PC-3 (cell line): ENCODE measurements around the gene PCDHB11. TPM values are rescaled to one million over a fixed set of nuclear protein-coding genes. Genes with fewer than 3 reads are reported as not detected.

Experiments used
- ATAC-seq: fragments of 200-7000 bp; cut with Tn5 transposase; 2 replicates; pipeline ENCODE4 v1.9.1; 2020; ENCODE audit warnings: mild to moderate bottlenecking, moderate library complexity
- BruUV-seq: library from RNA; stranded (reverse); fragments of 400-500 nt; replicated peaks from 2 replicates; lab custom pipeline; 2021; lab: Mats Ljungman, UMichigan
- CTCF ChIA-PET: fragments of 300-600 bp; sonication (Branson Sonifier 250); formaldehyde crosslinking; loops from one replicate; lab custom pipeline; 2022; ENCODE audit warnings: antibody characterized with exemption; lab: Charles Lee
- POLR2A ChIA-PET: fragments of 300-600 bp; sonication (Branson Sonifier 250); formaldehyde crosslinking; loops from one replicate; lab custom pipeline; 2022; ENCODE audit warnings: antibody characterized with exemption; ENCODE audit not compliant: unreplicated experiment; lab: Charles Lee
- DNase-seq: peaks from one replicate; pipeline ENCODE4 v3.0.0-alpha.2; 2015
- H2AFZ ChIP-seq: fragments of 300-600 bp; sonication (generic); 2 replicates; pipeline ENCODE4 v1.6.0; 2016; ENCODE audit warnings: antibody characterized with exemption, low read length
- H3F3A ChIP-seq: fragments of 300-600 bp; sonication (generic); one replicate; pipeline ENCODE4 v1.6.0; 2017; ENCODE audit warnings: antibody characterized with exemption, low read length, control low read depth, mild to moderate bottlenecking; ENCODE audit not compliant: unreplicated experiment
- H3K27ac ChIP-seq: fragments of 300-600 bp; sonication (generic); 2 replicates; pipeline ENCODE4 v1.5.1; 2016; ENCODE audit warnings: mild to moderate bottlenecking, low read length
- H3K27me3 ChIP-seq: fragments of 300-600 bp; sonication (generic); 2 replicates; pipeline ENCODE4 v1.6.1; 2016; ENCODE audit warnings: low read length, mixed read lengths
- H3K36me3 ChIP-seq: fragments of 300-600 bp; sonication (generic); 2 replicates; pipeline ENCODE4 v1.6.1; 2016; ENCODE audit warnings: low read depth, mixed run types, low read length, mixed read lengths
- H3K4me1 ChIP-seq: fragments of 300-600 bp; sonication (generic); 2 replicates; pipeline ENCODE4 v1.5.1; 2016; ENCODE audit warnings: low read length; ENCODE audit not compliant: insufficient read depth
- H3K4me2 ChIP-seq: fragments of 300-600 bp; sonication (generic); 2 replicates; pipeline ENCODE4 v1.6.0; 2016; ENCODE audit warnings: low read length
- H3K4me3 ChIP-seq: fragments of 300-600 bp; sonication (generic); 2 replicates; pipeline ENCODE4 v1.5.1; 2016; ENCODE audit warnings: mild to moderate bottlenecking, low read length, mixed read lengths
- H3K79me2 ChIP-seq: fragments of 300-600 bp; sonication (generic); 2 replicates; pipeline ENCODE4 v1.6.1; 2017; ENCODE audit warnings: low read length, mixed read lengths
- H3K9ac ChIP-seq: fragments of 300-600 bp; sonication (generic); 2 replicates; pipeline ENCODE4 v1.6.0; 2016; ENCODE audit warnings: mild to moderate bottlenecking, low read length
- H3K9me2 ChIP-seq: fragments of 300-600 bp; sonication (generic); replicated peaks from 2 replicates; pipeline ENCODE4 v1.6.1; 2016; ENCODE audit warnings: mixed run types, low read length, mixed read lengths
- H3K9me3 ChIP-seq: fragments of 300-600 bp; sonication (generic); 2 replicates; pipeline ENCODE4 v1.6.1; 2016; ENCODE audit warnings: low read length, mixed read lengths
- H4K20me1 ChIP-seq: fragments of 300-600 bp; sonication (generic); 2 replicates; pipeline ENCODE4 v1.6.1; 2016; ENCODE audit warnings: low read length, mixed read lengths
- CTCF ChIP-seq: fragments of 300-600 bp; sonication (generic); conservative IDR thresholded peaks from 2 replicates; pipeline ENCODE4 v1.5.1; 2017; ENCODE audit warnings: antibody characterized with exemption, low read depth, mild to moderate bottlenecking, low read length
- EZH2phosphoT487 ChIP-seq: fragments of 300-600 bp; sonication (generic); IDR thresholded peaks from 2 replicates; pipeline ENCODE4 v1.6.1; 2018; ENCODE audit warnings: mild to moderate bottlenecking, antibody characterized with exemption, low read length, borderline replicate concordance
- intact Hi-C: fragments of 100-400 bp; cut with micrococcal nuclease; formaldehyde crosslinking; loops from 2 replicates; pipeline ENCODE4 v1.9.0; 2023
- total RNA-seq: library from RNA; depleted of rRNA; stranded (reverse); fragments of >200 nt; gene quantifications from 2 replicates; pipeline ENCODE4 v1.2.3, GENCODE V29; 2014; rRNA removed

The PCDHB11 gene
- total RNA-seq, 1 experiment from 2014 or later: 0.40 TPM

GRCh38 chr5:141250576-141250975, 51.1 kb downstream of the PCDHB11 start:
- H3K79me2 ChIP-seq: no peaks in the 10 kb centered on the region
- no peaks in the 10 kb centered on the region for H3K4me1 ChIP-seq
- no peaks in the 10 kb centered on the region for H3K36me3 ChIP-seq
- no peaks in the 10 kb centered on the region for H3F3A ChIP-seq
- DNase-seq (no peak), ATAC-seq (no peak)
- ChIA-PET POLR2A (no interaction called here), CTCF (no interaction called here)
- no peak overlapping the region for H3K27ac ChIP-seq
- no peak for TF ChIP-seq CTCF
- no peak for TF ChIP-seq EZH2phosphoT487
- 0 out of 2 replicates have a peak, but pooled peaks cover 15% of the 10 kb centered on the region for H3K9me3 ChIP-seq
- no peak overlapping the region for H3K4me3 ChIP-seq
- no peak overlapping the region for H3K4me2 ChIP-seq
- H3K27me3 ChIP-seq: no peaks in the 10 kb centered on the region
- H4K20me1 ChIP-seq: no peaks in the 10 kb centered on the region
- BruUV-seq: no TSS peak
- no peaks in the 10 kb centered on the region for H3K9me2 ChIP-seq
- H2AFZ ChIP-seq: no peak overlapping the region
- H3K9ac ChIP-seq: no peak overlapping the region
- intact Hi-C loops: no loop called here

Other genes with a start within 250 kb of the PCDHB11 start
- gene PCDHAC2, start 233.2 kb upstream of the PCDHB11 start, total RNA-seq: 4.2 and 8.2 TPM in 2 replicates
- 0.06 and 0.07 TPM in 2 replicates for gene PCDHB1, start 148.3 kb upstream of the PCDHB11 start, total RNA-seq
- gene PCDHB2, start 105.0 kb upstream of the PCDHB11 start, total RNA-seq: 13.8 and 15.0 TPM in 2 replicates
- gene PCDHB3, start 99.2 kb upstream of the PCDHB11 start, total RNA-seq: 0.36 and 0.58 TPM in 2 replicates
- gene PCDHB4, start 77.8 kb upstream of the PCDHB11 start, total RNA-seq: 0.07 and 0.52 TPM in 2 replicates
- gene PCDHB5, start 64.4 kb upstream of the PCDHB11 start, total RNA-seq: 0.12 and 0.69 TPM in 2 replicates
- gene PCDHB6, start 49.6 kb upstream of the PCDHB11 start, total RNA-seq: not detected in 2 replicates
- 0.22 TPM in 1 of 2 replicates, not detected in the other for gene PCDHB7, start 27.0 kb upstream of the PCDHB11 start, total RNA-seq
- gene PCDHB8, start 21.8 kb upstream of the PCDHB11 start, total RNA-seq: 0.22 and 0.40 TPM in 2 replicates
- 0.46 TPM in 1 of 2 replicates, not detected in the other for gene PCDHB16, start 17.2 kb upstream of the PCDHB11 start, total RNA-seq
- gene PCDHB9, start 12.5 kb upstream of the PCDHB11 start, total RNA-seq: 0.23 and 0.73 TPM in 2 replicates
- gene PCDHB10, start 7.3 kb upstream of the PCDHB11 start, total RNA-seq: 0.33 and 0.35 TPM in 2 replicates
- 0.15 and 0.63 TPM in 2 replicates for gene PCDHB12, start 9.1 kb downstream of the PCDHB11 start, total RNA-seq
- gene PCDHB13, start 14.3 kb downstream of the PCDHB11 start, total RNA-seq: 0.40 and 0.52 TPM in 2 replicates
- 0.58 and 0.87 TPM in 2 replicates for gene PCDHB14, start 23.7 kb downstream of the PCDHB11 start, total RNA-seq
- gene PCDHB15, start 45.8 kb downstream of the PCDHB11 start, total RNA-seq: not detected in 2 replicates
- gene SLC25A2, start 104.4 kb downstream of the PCDHB11 start, total RNA-seq: 0.18 and 0.40 TPM in 2 replicates
- 27.6 and 32.3 TPM in 2 replicates for gene TAF7, start 121.2 kb downstream of the PCDHB11 start, total RNA-seq
- gene PCDHGA1, start 130.9 kb downstream of the PCDHB11 start, total RNA-seq: 0.04 and 0.06 TPM in 2 replicates
- not detected in 2 replicates for gene PCDHGA2, start 139.1 kb downstream of the PCDHB11 start, total RNA-seq
- gene PCDHGA3, start 144.2 kb downstream of the PCDHB11 start, total RNA-seq: not detected in 2 replicates
- gene PCDHGB1, start 150.5 kb downstream of the PCDHB11 start, total RNA-seq: 0.04 TPM in 1 of 2 replicates, not detected in the other
- 0.04 TPM in 1 of 2 replicates, not detected in the other for gene PCDHGA4, start 155.4 kb downstream of the PCDHB11 start, total RNA-seq
- 1.4 and 2.2 TPM in 2 replicates for gene PCDHGB2, start 160.4 kb downstream of the PCDHB11 start, total RNA-seq
- 0.98 and 2.4 TPM in 2 replicates for gene PCDHGA5, start 164.5 kb downstream of the PCDHB11 start, total RNA-seq
- gene PCDHGB3, start 170.6 kb downstream of the PCDHB11 start, total RNA-seq: 1.2 and 1.3 TPM in 2 replicates
- 1.3 and 1.6 TPM in 2 replicates for gene PCDHGA6, start 174.3 kb downstream of the PCDHB11 start, total RNA-seq
- gene PCDHGA7, start 183.1 kb downstream of the PCDHB11 start, total RNA-seq: 0.51 and 0.75 TPM in 2 replicates
- gene PCDHGB4, start 188.1 kb downstream of the PCDHB11 start, total RNA-seq: 0.73 and 1.3 TPM in 2 replicates
- 0.23 and 0.51 TPM in 2 replicates for gene PCDHGA8, start 193.0 kb downstream of the PCDHB11 start, total RNA-seq
- 9.0 and 10.3 TPM in 2 replicates for gene PCDHGB5, start 198.3 kb downstream of the PCDHB11 start, total RNA-seq
- gene PCDHGA9, start 203.2 kb downstream of the PCDHB11 start, total RNA-seq: 1.9 and 2.9 TPM in 2 replicates
- gene PCDHGB6, start 208.4 kb downstream of the PCDHB11 start, total RNA-seq: 1.1 and 1.8 TPM in 2 replicates
- gene PCDHGA10, start 213.4 kb downstream of the PCDHB11 start, total RNA-seq: 0.23 and 0.84 TPM in 2 replicates
- 0.44 and 1.4 TPM in 2 replicates for gene PCDHGB7, start 218.1 kb downstream of the PCDHB11 start, total RNA-seq
- 0.66 and 0.92 TPM in 2 replicates for gene PCDHGA11, start 221.4 kb downstream of the PCDHB11 start, total RNA-seq
- 0.11 and 0.52 TPM in 2 replicates for gene PCDHGA12, start 230.9 kb downstream of the PCDHB11 start, total RNA-seq